IMR-90 (cell line): ENCODE data around the gene EVPL. TPM values are rescaled to one million over a fixed set of nuclear protein-coding genes. Genes with fewer than 3 reads are reported as not detected.

Experiments
- ATAC-seq: fragments of 200-7000 bp; cut with Tn5 transposase; 2 replicates; pipeline ENCODE4 v1.9.1; 2020; ENCODE audit warnings: low read depth, mild to moderate bottlenecking, moderate library complexity
- BruUV-seq: library from RNA; stranded (reverse); fragments of 400-500 nt; replicated peaks from 2 replicates; lab custom pipeline; 2021; lab: Mats Ljungman, UMichigan
- CTCF ChIA-PET: fragments of 300-600 bp; formaldehyde crosslinking; extraction: SDS; loops from one replicate; lab custom pipeline; 2021; ENCODE audit warnings: antibody characterized with exemption; lab: Yijun Ruan, JAX
- POLR2A ChIA-PET: fragments of 300-600 bp; sonication (Branson Sonifier 250); formaldehyde crosslinking; loops from one replicate; lab custom pipeline; 2022; ENCODE audit warnings: antibody characterized with exemption; ENCODE audit not compliant: unreplicated experiment; lab: Charles Lee
- DNase-seq: peaks from one replicate; pipeline ENCODE4 v3.0.0; 2013
- H2AFZ ChIP-seq: replicated peaks from 2 replicates; pipeline ENCODE3; 2013; ENCODE audit warnings: low read length, mild to moderate bottlenecking; ENCODE audit not compliant: poor library complexity
- H2AK5ac ChIP-seq: 2 replicates; pipeline ENCODE4 v1.6.1; 2013; ENCODE audit warnings: low read depth, low read length, inconsistent platforms
- H2AK9ac ChIP-seq: replicated peaks from 2 replicates; pipeline ENCODE3; 2013; ENCODE audit warnings: mild to moderate bottlenecking, low read depth, low read length, moderate library complexity; ENCODE audit not compliant: poor library complexity
- H2BK120ac ChIP-seq: 2 replicates; pipeline ENCODE4 v1.6.1; 2013; ENCODE audit warnings: low read depth, low read length, inconsistent platforms
- H2BK15ac ChIP-seq: 3 replicates; pipeline ENCODE4 v1.6.1; 2013; ENCODE audit warnings: low read depth, low read length, inconsistent platforms
- H2BK20ac ChIP-seq: 2 replicates; pipeline ENCODE4 v1.6.1; 2013; ENCODE audit warnings: low read depth, mild to moderate bottlenecking, inconsistent platforms, low read length, moderate library complexity
- H2BK5ac ChIP-seq: 2 replicates; pipeline ENCODE4 v1.6.1; 2013; ENCODE audit warnings: mild to moderate bottlenecking, low read depth, low read length, inconsistent platforms; ENCODE audit not compliant: poor library complexity, severe bottlenecking
- H3K14ac ChIP-seq: replicated peaks from 2 replicates; pipeline ENCODE4 v1.6.1; 2013; ENCODE audit warnings: low read depth, low read length, inconsistent platforms
- H3K18ac ChIP-seq: 2 replicates; pipeline ENCODE4 v1.6.1; 2013; ENCODE audit warnings: low read depth, low read length, control low read depth
- H3K23ac ChIP-seq: 2 replicates; pipeline ENCODE4 v1.6.1; 2013; ENCODE audit warnings: low read depth, low read length, inconsistent platforms
- H3K27ac ChIP-seq: 2 replicates; pipeline ENCODE4 v1.5.1; 2013; ENCODE audit warnings: mild to moderate bottlenecking, control low read depth, low read length; ENCODE audit not compliant: insufficient read depth
- H3K27me3 ChIP-seq: 2 replicates; pipeline ENCODE4 v1.6.1; 2013; ENCODE audit warnings: low read length; ENCODE audit not compliant: control insufficient read depth, insufficient read depth
- H3K36me3 ChIP-seq: 2 replicates; pipeline ENCODE4 v1.6.1; 2013; ENCODE audit warnings: low read length, mixed read lengths; ENCODE audit not compliant: control insufficient read depth, insufficient read depth
- H3K4ac ChIP-seq: 2 replicates; pipeline ENCODE4 v1.6.1; 2013; ENCODE audit warnings: low read depth, low read length, inconsistent platforms
- H3K4me1 ChIP-seq: 2 replicates; pipeline ENCODE4 v1.6.1; 2013; ENCODE audit warnings: low read length, mixed read lengths; ENCODE audit not compliant: control insufficient read depth, insufficient read depth
- H3K4me2 ChIP-seq: 2 replicates; pipeline ENCODE4 v1.6.1; 2013; ENCODE audit warnings: low read depth, mild to moderate bottlenecking, control low read depth, low read length, moderate library complexity
- H3K4me3 ChIP-seq: 2 replicates; pipeline ENCODE4 v1.5.1; 2013; ENCODE audit warnings: low read depth, mild to moderate bottlenecking, control low read depth, low read length, moderate library complexity; ENCODE audit not compliant: insufficient read depth
- H3K56ac ChIP-seq: 2 replicates; pipeline ENCODE4 v1.6.1; 2013; ENCODE audit warnings: low read length, inconsistent platforms; ENCODE audit not compliant: insufficient read depth; ENCODE audit errors: extremely low read depth
- H3K79me1 ChIP-seq, 2 experiments: 2 replicates each; pipeline ENCODE4 v1.6.1; 2013; ENCODE audit warnings: low read length in 2 of 2, inconsistent platforms in 1 of 2, low read depth in 1 of 2
- H3K9ac ChIP-seq: 2 replicates; pipeline ENCODE4 v1.6.1; 2013; ENCODE audit warnings: low read depth, low read length, control low read depth
- H3K9me1 ChIP-seq: 2 replicates; pipeline ENCODE4 v1.6.1; 2013; ENCODE audit warnings: low read length, inconsistent platforms; ENCODE audit not compliant: insufficient read depth
- H3K9me3 ChIP-seq: 2 replicates; pipeline ENCODE4 v1.6.1; 2013; ENCODE audit warnings: low read length; ENCODE audit not compliant: control insufficient read depth, insufficient read depth
- H4K20me1 ChIP-seq: 2 replicates; pipeline ENCODE4 v1.6.1; 2013; ENCODE audit warnings: low read length, inconsistent platforms; ENCODE audit not compliant: insufficient read depth
- H4K5ac ChIP-seq: 2 replicates; pipeline ENCODE4 v1.6.1; 2013; ENCODE audit warnings: mild to moderate bottlenecking, low read depth, low read length, control low read depth
- H4K8ac ChIP-seq, 2 experiments: 2 replicates each; pipeline ENCODE4 v1.6.1; 2013; ENCODE audit warnings: low read depth in 2 of 2, low read length in 2 of 2, control low read depth in 1 of 2, inconsistent platforms in 1 of 2
- H4K91ac ChIP-seq: 2 replicates; pipeline ENCODE4 v1.6.1; 2013; ENCODE audit warnings: low read depth, low read length, inconsistent platforms; ENCODE audit not compliant: insufficient read depth
- FOS ChIP-seq: fragments of 150-350 bp; IDR thresholded peaks from 2 replicates; pipeline ENCODE4 v1.6.1; 2016; ENCODE audit warnings: low read depth, low read length
- MAFK ChIP-seq: IDR thresholded peaks from 2 replicates; pipeline ENCODE4 v1.6.1; 2012; ENCODE audit warnings: low read depth, low read length, improper control_type of control experiment
- MXI1 ChIP-seq: IDR thresholded peaks from 2 replicates; pipeline ENCODE4 v1.6.1; 2012; ENCODE audit warnings: low read depth, mild to moderate bottlenecking, low read length, moderate library complexity, borderline replicate concordance
- NFE2L2 ChIP-seq: fragments of 150-350 bp; IDR thresholded peaks from 2 replicates; pipeline ENCODE4 v1.6.1; 2016; ENCODE audit warnings: low read depth, mild to moderate bottlenecking, low read length
- POLR2A ChIP-seq: IDR thresholded peaks from 2 replicates; pipeline ENCODE4 v1.6.1; 2012; ENCODE audit warnings: mild to moderate bottlenecking, low read depth, low read length
- RAD21 ChIP-seq: IDR thresholded peaks from 2 replicates; pipeline ENCODE4 v1.6.1; 2012; ENCODE audit warnings: low read length, improper control_type of control experiment
- SMC3 ChIP-seq: fragments of 150-350 bp; IDR thresholded peaks from 2 replicates; pipeline ENCODE4 v1.6.1; 2016; ENCODE audit warnings: low read depth, mild to moderate bottlenecking, antibody characterized with exemption, low read length, moderate library complexity
- WGBS, 2 experiments: methylation state at CpG; one replicate each; pipeline versions ENCODE4 v1.1.5 to v1.1.7; 2013; ENCODE audit warnings: missing lambda C conversion rate in 2 of 2; ENCODE audit not compliant: insufficient read length in 1 of 2; ENCODE audit errors: extremely low coverage in 2 of 2; 5-methylcytosine and 5-hydroxymethylcytosine counted together
- dilution Hi-C: fragments of 300-500 bp; cut with HindIII; formaldehyde crosslinking; loops from one replicate; pipeline ENCODE4 v1.14.3; 2018; ENCODE audit warnings: low sequenced_read_pairs; ENCODE audit not compliant: unreplicated experiment
- in situ Hi-C: fragments of 300-500 bp; cut with MboI; formaldehyde crosslinking; loops from 3 replicates; pipeline ENCODE4 v1.14.3; 2019; ENCODE audit warnings: low sequenced_read_pairs, inconsistent platforms, mixed read lengths
- intact Hi-C: fragments of 100-400 bp; cut with micrococcal nuclease; formaldehyde crosslinking; loops from 2 replicates; pipeline ENCODE4 v1.10.0; 2022
- polyA plus RNA-seq, 3 experiments: library from polyadenylated mRNA; depleted of rRNA; stranded (reverse); fragments of >200 nt; gene quantifications; 2 replicates each; pipeline ENCODE4 v1.2.3, GENCODE V29; 2012; ENCODE audit warnings: low replicate concordance in 1 of 3
- total RNA-seq: library from RNA; depleted of rRNA; stranded (reverse); fragments of >200 nt; gene quantifications from 2 replicates; pipeline ENCODE4 v1.2.3, GENCODE V29; 2012
- TF ChIP-seq, protein P1 (sequence below): fragments of 150-350 bp; IDR thresholded peaks from 2 replicates; pipeline ENCODE4 v1.6.1; 2017; ENCODE audit warnings: mild to moderate bottlenecking, antibody characterized with exemption, low read length, low read depth

EVPL gene
- total and polyA plus RNA-seq, 2 of the 4 experiments (the other 2 are of a cell fraction) = not detected

DNA sequence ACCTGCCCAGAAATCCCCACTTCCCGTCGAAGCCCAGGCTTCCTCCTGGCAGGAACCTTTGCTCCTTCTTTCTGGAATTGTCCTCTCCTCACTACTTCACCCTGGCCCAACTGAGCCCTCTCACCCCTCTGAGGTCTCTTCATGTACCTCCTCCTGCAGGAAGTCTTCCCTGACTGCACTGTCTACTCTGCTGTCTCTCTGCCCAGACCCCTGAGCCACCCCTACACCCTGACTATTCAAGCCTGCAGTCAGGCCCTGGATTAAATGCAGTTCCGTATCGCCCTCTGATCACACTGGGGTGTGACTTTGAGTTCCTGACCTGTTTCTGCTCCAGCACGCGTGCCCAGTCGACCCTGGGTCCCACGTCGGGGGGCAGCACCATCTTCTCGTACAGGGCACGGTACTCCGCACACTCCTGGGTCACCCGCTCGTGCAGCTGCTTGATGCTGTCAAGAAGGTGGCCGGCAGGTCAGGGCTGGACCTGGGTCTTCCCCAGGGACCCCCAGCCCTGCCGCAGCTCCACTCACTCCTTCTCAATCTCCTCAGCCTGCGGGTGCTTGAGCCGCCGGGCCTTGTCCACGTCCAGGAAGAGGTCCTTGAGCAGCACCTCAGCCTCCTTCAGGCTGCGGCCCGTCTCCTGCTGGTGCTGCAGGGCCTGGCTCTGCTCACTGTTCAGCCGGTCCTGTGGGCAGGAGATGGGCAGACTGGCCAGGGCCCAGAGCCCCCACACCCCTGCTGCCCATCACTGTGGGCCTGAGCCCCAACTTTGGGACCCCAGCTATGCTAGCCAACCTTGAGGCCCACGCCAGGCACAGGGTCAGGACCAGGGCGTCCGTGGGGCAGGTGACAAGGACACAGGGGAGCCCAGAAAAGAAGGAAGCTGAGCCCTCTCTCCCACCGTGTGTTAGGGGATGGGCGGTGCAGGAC, 3.9 kb downstream of the EVPL start:
- Histone ChIP-seq H3K9ac (no peak overlapping the region), H3K4me2 (no peak overlapping the region), H2BK15ac (no peak overlapping the region), H3K14ac (no peak overlapping the region), H3K27me3 (peaks cover 20% of the 10 kb centered on the region), H3K9me3 (no peaks in the 10 kb centered on the region), H3K27ac (no peak overlapping the region), H4K8ac (no peak overlapping the region), H2BK5ac (no peak overlapping the region), H4K20me1 (no peaks in the 10 kb centered on the region), H3K4me3 (no peak overlapping the region), H3K18ac (no peak overlapping the region), H2BK20ac (no peak overlapping the region), H3K56ac (no peak overlapping the region), H3K36me3 (no peaks in the 10 kb centered on the region), H2BK120ac (no peak overlapping the region), H3K4ac (no peak overlapping the region), H2AK5ac (no peak overlapping the region), H3K23ac (no peak overlapping the region), H3K9me1 (no peaks in the 10 kb centered on the region), H3K79me1 (no peaks in the 10 kb centered on the region), H3K4me1 (no peaks in the 10 kb centered on the region), H2AK9ac (no peak overlapping the region), H4K5ac (no peak overlapping the region), H4K91ac (no peak overlapping the region), H2AFZ (no peak overlapping the region)
- CTCF ChIA-PET = no interaction called here
- no peak for DNase-seq
- intact Hi-C loops = no loop called here
- dilution Hi-C loops = no loop called here
- in situ Hi-C loops = no loop called here
- 81% methylated on average over 14 of the region's 28 CpGs; no CpG with 5 or more reads in 1 of the 2 experiments for WGBS, 2 experiments
- ATAC-seq = no peak
- TF ChIP-seq SMC3 = no peak
- TF ChIP-seq RAD21 = no peak
- TF ChIP-seq, protein P1, sequence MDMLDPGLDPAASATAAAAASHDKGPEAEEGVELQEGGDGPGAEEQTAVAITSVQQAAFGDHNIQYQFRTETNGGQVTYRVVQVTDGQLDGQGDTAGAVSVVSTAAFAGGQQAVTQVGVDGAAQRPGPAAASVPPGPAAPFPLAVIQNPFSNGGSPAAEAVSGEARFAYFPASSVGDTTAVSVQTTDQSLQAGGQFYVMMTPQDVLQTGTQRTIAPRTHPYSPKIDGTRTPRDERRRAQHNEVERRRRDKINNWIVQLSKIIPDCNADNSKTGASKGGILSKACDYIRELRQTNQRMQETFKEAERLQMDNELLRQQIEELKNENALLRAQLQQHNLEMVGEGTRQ = no peak
- no peak for TF ChIP-seq MAFK
- no peak for TF ChIP-seq MXI1
- no peak for TF ChIP-seq POLR2A
- no peak for TF ChIP-seq FOS
- no peak for TF ChIP-seq NFE2L2
- POLR2A ChIA-PET = no interaction called here
- BruUV-seq = no TSS peak
